Measurements from ENCODE around the gene TEFM.

TEFM gene

GRCh38 chr17:30854146-30854545, 51.9 kb downstream of the TEFM start:
- no peak overlapping the region for H3K4me3 ChIP-seq (ENCODE audit: low read depth, low read length)
- TF ChIP-seq CTCF (IDR thresholded peaks at IDR 0.05; ENCODE audit: control insufficient read depth, extremely low read depth, insufficient read depth) = no peak

More at GRCh38 chr17:30854146-30854545, 51.9 kb downstream of the TEFM start:
- no peak for DNase-seq (ENCODE audit: low read depth)

Data from LNCaP clone FGC (cell line).